ENCODE measurements around the gene CTRB1. TPM values are rescaled to one million over a fixed set of nuclear protein-coding genes. Genes with fewer than 3 reads are reported as not detected.

Gene CTRB1
- total RNA-seq, 1 experiment from 2014 or later = not detected

GRCh38 chr16:75206749-75207451 is 11.9 kb upstream of the CTRB1 start, which contains the start of gene CTRB2:
Gene CTRB2 (minus strand): TSS chr16:75207161. CDS start chr16:75207141, 20 bp downstream.
- POLR2A ChIA-PET (ENCODE audit: unreplicated experiment) = no interaction called here
- no peak for TF ChIP-seq EZH2 (IDR thresholded peaks at IDR 0.05; ENCODE audit: low read depth)
- no peak for TF ChIP-seq CTCF (conservative IDR thresholded peaks at IDR 0.05)
- Histone ChIP-seq H3K36me3 (ENCODE audit: low read depth) (no peaks in the 10 kb centered on the region), H3K9me2 (ENCODE audit: insufficient read depth) (no peaks in the 10 kb centered on the region), H3K27ac (no peak within 1 kb of the TSS), H3K4me1 (replicated peaks; ENCODE audit: insufficient read depth) (no peaks in the 10 kb centered on the region), H3F3A (ENCODE audit: insufficient read depth, low read depth) (no peaks in the 10 kb centered on the region), H3K4me3 (no peak within 1 kb of the TSS), H3K79me2 (ENCODE audit: low read depth) (no peaks in the 10 kb centered on the region), H3K27me3 (ENCODE audit: insufficient read depth, low read depth) (no peaks in the 10 kb centered on the region), H3K4me2 (no peak within 1 kb of the TSS), H2AFZ (no peak within 1 kb of the TSS), H4K20me1 (ENCODE audit: insufficient read depth) (no peaks in the 10 kb centered on the region), H3K9me3 (ENCODE audit: insufficient read depth, low read depth) (no peaks in the 10 kb centered on the region)
- BruUV-seq (replicated peaks) = no TSS peak
- CTCF ChIA-PET = no interaction called here
- intact Hi-C loops (cut with micrococcal nuclease; ENCODE audit: unreplicated experiment) = loop anchor here (2.0 kb wide), 1 partner anchor 18 kb away; no protein-coding TSS in a partner anchor
- no peak for DNase-seq

- Histone ChIP-seq H3K79me2 (ENCODE audit: low read depth) (no peaks in the 10 kb centered on the region), H3K4me2 (no peak overlapping the region), H3K4me3 (no peak overlapping the region), H3K9me2 (ENCODE audit: insufficient read depth) (no peaks in the 10 kb centered on the region), H3K9me3 (ENCODE audit: insufficient read depth, low read depth) (no peaks in the 10 kb centered on the region), H3K27me3 (ENCODE audit: insufficient read depth, low read depth) (no peaks in the 10 kb centered on the region), H3K4me1 (replicated peaks; ENCODE audit: insufficient read depth) (no peaks in the 10 kb centered on the region), H3K27ac (no peak overlapping the region), H3K36me3 (ENCODE audit: low read depth) (no peaks in the 10 kb centered on the region), H2AFZ (no peak overlapping the region), H4K20me1 (ENCODE audit: insufficient read depth) (no peaks in the 10 kb centered on the region), H3F3A (ENCODE audit: insufficient read depth, low read depth) (no peaks in the 10 kb centered on the region)
- ChIA-PET POLR2A (ENCODE audit: unreplicated experiment) (interaction anchor here (0.6 kb wide), 1 partner anchor 186 kb away, joined by 34 read pairs; no protein-coding TSS in a partner anchor), CTCF (no interaction called here)
- no TSS peak for BruUV-seq (replicated peaks)
- peak in 1 of 2 experiments; percentile 27 for DNase-seq
- intact Hi-C loops (cut with micrococcal nuclease; ENCODE audit: unreplicated experiment) = loop anchor here (2.0 kb wide), 1 partner anchor 17 kb away; no protein-coding TSS in a partner anchor
- TF ChIP-seq CTCF (conservative IDR thresholded peaks at IDR 0.05) (no peak), EZH2 (IDR thresholded peaks at IDR 0.05; ENCODE audit: low read depth) (no peak)
Measured at GRCh38 chr16:75207831-75208230, 11.0 kb upstream of the CTRB1 start.

GRCh38 chr16:75208242-75208825 is 10.5 kb upstream of the CTRB1 start:
- peak in 1 of 2 experiments; percentile 19 for DNase-seq
- no peaks in the 10 kb centered on the region for H3K9me3 ChIP-seq (ENCODE audit: insufficient read depth, low read depth)
- no peak overlapping the region for H3K4me2 ChIP-seq
- CTCF ChIA-PET = no interaction called here
- no peaks in the 10 kb centered on the region for H3F3A ChIP-seq (ENCODE audit: insufficient read depth, low read depth)
- H3K27ac ChIP-seq = no peak overlapping the region
- no peak overlapping the region for H3K4me3 ChIP-seq
- no peak for TF ChIP-seq EZH2 (IDR thresholded peaks at IDR 0.05; ENCODE audit: low read depth)
- no peak for TF ChIP-seq CTCF (conservative IDR thresholded peaks at IDR 0.05)
- no peaks in the 10 kb centered on the region for H3K36me3 ChIP-seq (ENCODE audit: low read depth)
- H3K9me2 ChIP-seq (ENCODE audit: insufficient read depth) = no peaks in the 10 kb centered on the region
- BruUV-seq (replicated peaks) = no TSS peak
- H3K4me1 ChIP-seq (replicated peaks; ENCODE audit: insufficient read depth) = no peaks in the 10 kb centered on the region
- intact Hi-C loops (cut with micrococcal nuclease; ENCODE audit: unreplicated experiment) = no loop called here
- no peaks in the 10 kb centered on the region for H3K79me2 ChIP-seq (ENCODE audit: low read depth)
- no peaks in the 10 kb centered on the region for H4K20me1 ChIP-seq (ENCODE audit: insufficient read depth)
- no peaks in the 10 kb centered on the region for H3K27me3 ChIP-seq (ENCODE audit: insufficient read depth, low read depth)
- no peak overlapping the region for H2AFZ ChIP-seq
- POLR2A ChIA-PET (ENCODE audit: unreplicated experiment) = interaction anchor here (0.6 kb wide), 1 partner anchor 186 kb away, joined by 34 read pairs; no protein-coding TSS in a partner anchor
